A549 (cell line): ENCODE results near the gene TFAP2E. TPM values are rescaled to one million over a fixed set of nuclear protein-coding genes. Genes with fewer than 3 reads are reported as not detected.

Experiments
- ATAC-seq, 2 experiments: fragments of 200-7000 bp in 1 of 2; fragments of >200 bp in 1 of 2; cut with Nextera tagmentation in 1 of 2; cut with Tn5 transposase in 1 of 2; 3 replicates each; pipeline versions ENCODE4 v1.8.0 to v1.9.1; 2018 to 2020; ENCODE audit warnings: mild to moderate bottlenecking in 1 of 2, moderate library complexity in 1 of 2
- CTCF ChIA-PET: fragments of 300-600 bp; sonication (Branson Sonifier 250); formaldehyde crosslinking; extraction: SDS; loops from one replicate; lab custom pipeline; 2021; ENCODE audit warnings: antibody characterized with exemption, inconsistent platforms; lab: Yijun Ruan, JAX
- POLR2A ChIA-PET: fragments of 350-600 bp; formaldehyde crosslinking; extraction: SDS; loops from one replicate; lab custom pipeline; 2021; ENCODE audit warnings: antibody characterized with exemption, inconsistent platforms; lab: Yijun Ruan, JAX
- DNase-seq, 2 experiments: peaks; one replicate each; pipeline versions ENCODE4 v3.0.0 to v3.0.0-alpha.2; 2011 to 2016; ENCODE audit warnings: low read depth in 1 of 2, low spot score in 1 of 2
- FAIRE-seq: peaks from 2 replicates; lab custom pipeline; 2011; peaks lifted over from hg19 to GRCh38; lab: Jason Lieb, UNC
- H3K27ac ChIP-seq, 2 experiments: fragments of >200 bp; sonication (Bioruptor Twin); formaldehyde crosslinking; 3 replicates each; pipeline ENCODE4 v1.5.1; 2016 to 2017
- H3K4me1 ChIP-seq: fragments of >200 bp; sonication (Bioruptor Twin); formaldehyde crosslinking; 3 replicates; pipeline ENCODE4 v1.6.1; 2016
- H3K4me2 ChIP-seq: fragments of >200 bp; sonication (Bioruptor Twin); formaldehyde crosslinking; 3 replicates; pipeline ENCODE4 v1.6.1; 2016
- H3K4me3 ChIP-seq: fragments of >200 bp; sonication (Bioruptor Twin); formaldehyde crosslinking; 3 replicates; pipeline ENCODE4 v1.5.1; 2016
- H3K9me3 ChIP-seq: fragments of >200 bp; sonication (Bioruptor Twin); formaldehyde crosslinking; 3 replicates; pipeline ENCODE4 v1.6.1; 2016
- BHLHE40 ChIP-seq: IDR thresholded peaks from 2 replicates; pipeline ENCODE4 v1.6.1; 2012; ENCODE audit warnings: low read depth, low read length, inconsistent platforms
- CBX2 ChIP-seq: fragments of 200-600 bp; sonication (generic); IDR thresholded peaks from 2 replicates; pipeline ENCODE4 v1.6.1; 2016; ENCODE audit warnings: low read depth, mild to moderate bottlenecking, borderline replicate concordance
- CEBPB ChIP-seq, 2 experiments: fragments of >200 bp in 1 of 2; sonication (Bioruptor Twin) in 1 of 2; formaldehyde crosslinking in 1 of 2; IDR thresholded peaks; 2 replicates each; pipeline ENCODE4 v1.6.1; 2012 to 2016
- CHD2 ChIP-seq: fragments of 150-350 bp; IDR thresholded peaks from 2 replicates; pipeline ENCODE4 v1.6.1; 2014; ENCODE audit warnings: low read length; ENCODE audit not compliant: partially characterized antibody
- EHMT2 ChIP-seq: fragments of 200-600 bp; sonication (generic); IDR thresholded peaks from 2 replicates; pipeline ENCODE4 v1.6.1; 2016; ENCODE audit warnings: antibody characterized with exemption, low read depth, mild to moderate bottlenecking, moderate library complexity
- FOSB ChIP-seq: fragments of 250-450 bp; sonication (Bioruptor Pico); IDR thresholded peaks from 2 replicates; pipeline ENCODE4 v1.5.0; 2020; ENCODE audit warnings: mild to moderate bottlenecking, moderate library complexity
- FOXS1 ChIP-seq: fragments of 250-450 bp; sonication (Bioruptor Pico); IDR thresholded peaks from 2 replicates; pipeline ENCODE4 v1.5.0; 2020; ENCODE audit warnings: mild to moderate bottlenecking, moderate library complexity
- HOXA7 ChIP-seq: fragments of 250-450 bp; sonication (Bioruptor Pico); IDR thresholded peaks from 2 replicates; pipeline ENCODE4 v1.5.0; 2020; ENCODE audit warnings: mild to moderate bottlenecking, moderate library complexity
- JUNB ChIP-seq: fragments of >200 bp; sonication (Bioruptor Twin); formaldehyde crosslinking; IDR thresholded peaks from 2 replicates; pipeline ENCODE4 v1.6.1; 2016
- MAFK ChIP-seq: fragments of 450-650 bp; IDR thresholded peaks from 2 replicates; pipeline ENCODE4 v1.6.1; 2014; ENCODE audit not compliant: partially characterized antibody
- PHF8 ChIP-seq: fragments of 200-600 bp; sonication (generic); IDR thresholded peaks from 2 replicates; pipeline ENCODE4 v1.6.1; 2016; ENCODE audit warnings: low read depth, mild to moderate bottlenecking, antibody characterized with exemption, moderate library complexity, borderline replicate concordance
- POLR2AphosphoS2 ChIP-seq: conservative IDR thresholded peaks from 2 replicates; pipeline ENCODE4 v1.6.1; 2012; ENCODE audit warnings: low read length, improper control_type of control experiment, inconsistent platforms
- RAD21 ChIP-seq, 2 experiments: fragments of >200 bp in 1 of 2; sonication (Bioruptor Twin) in 1 of 2; formaldehyde crosslinking in 1 of 2; IDR thresholded peaks in 1 of 2; conservative IDR thresholded peaks in 1 of 2; 2 replicates in 1 of 2; 3 replicates in 1 of 2; pipeline ENCODE4 v1.6.1; 2012 to 2018; ENCODE audit warnings: inconsistent platforms in 1 of 2
- RFX5 ChIP-seq: fragments of 450-650 bp; IDR thresholded peaks from 2 replicates; pipeline ENCODE4 v1.7.1; 2014; ENCODE audit warnings: antibody characterized with exemption, mild to moderate bottlenecking, moderate library complexity
- SMC3 ChIP-seq: fragments of >200 bp; sonication (Bioruptor Twin); formaldehyde crosslinking; IDR thresholded peaks from 3 replicates; pipeline ENCODE4 v1.6.1; 2018; ENCODE audit warnings: inconsistent platforms
- TFCP2L1 ChIP-seq: fragments of 250-450 bp; sonication (Bioruptor Pico); IDR thresholded peaks from 2 replicates; pipeline ENCODE4 v1.5.0; 2021; ENCODE audit warnings: mild to moderate bottlenecking
- WGBS: methylation state at CpG from one replicate; pipeline ENCODE4 v1.1.6; 2017; ENCODE audit errors: missing lambda C conversion rate; 5-methylcytosine and 5-hydroxymethylcytosine counted together
- polyA plus RNA-seq, 4 experiments: library from polyadenylated mRNA; depleted of rRNA in 3 of 4; stranded (reverse); fragments of >200 nt; fragmentation: RNase III in 1 of 4; extraction: RNeasy Plus Mini Kit Qiagen cat#74134 plus additional on column Dnase treatment in 1 of 4; gene quantifications; 2 replicates in 3 of 4; 3 replicates in 1 of 4; pipeline ENCODE4 v1.2.3, GENCODE V29; 2011 to 2017
- TF ChIP-seq, protein P1 (sequence below): fragments of >200 bp; sonication (Bioruptor Twin); formaldehyde crosslinking; IDR thresholded peaks from 3 replicates; pipeline ENCODE4 v1.6.1; 2016
- TF ChIP-seq, protein P2 (sequence below): fragments of 250-450 bp; sonication (Bioruptor Pico); IDR thresholded peaks from 2 replicates; pipeline ENCODE4 v1.5.0; 2021; ENCODE audit warnings: mild to moderate bottlenecking, moderate library complexity, borderline replicate concordance
- TF ChIP-seq, protein P3 (sequence below): fragments of >200 bp; sonication (Bioruptor Twin); formaldehyde crosslinking; IDR thresholded peaks from 3 replicates; pipeline ENCODE4 v1.5.1; 2016

TFAP2E gene
- polyA plus RNA-seq, 2 of the 4 experiments (the other 2 are of a cell fraction) = 0.16 to 0.31 TPM

DNA sequence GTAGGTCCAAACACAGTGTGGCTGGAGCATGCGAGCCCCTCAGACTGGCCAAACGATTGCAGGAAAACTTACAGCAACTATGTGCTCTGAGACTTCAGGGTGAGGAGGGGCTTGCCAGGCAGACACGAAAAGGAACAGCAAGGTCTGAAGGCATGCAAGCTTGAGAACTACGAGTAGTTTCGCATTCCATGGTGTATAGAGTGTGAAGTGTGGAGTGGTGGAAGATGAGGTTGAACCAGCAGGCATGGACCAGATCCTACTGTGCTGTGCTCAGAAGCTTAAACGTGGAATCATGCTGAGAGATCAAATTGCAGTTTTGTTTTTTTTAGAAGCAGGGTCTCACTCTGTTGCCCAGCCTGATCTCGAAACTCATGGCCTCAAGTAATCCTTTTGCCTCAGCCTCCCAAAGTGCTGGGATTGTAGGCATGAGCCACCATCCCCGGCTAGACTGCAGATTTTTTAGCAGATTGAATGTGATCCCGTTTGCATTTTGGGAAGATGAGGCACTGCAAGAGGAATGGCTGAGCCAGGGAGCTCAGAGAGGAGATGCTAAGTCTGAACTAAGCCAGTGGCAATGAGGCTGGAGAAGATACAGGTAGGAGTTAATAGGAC is 5.1 kb upstream of the TFAP2E start (continued):
- TF ChIP-seq, protein P1, sequence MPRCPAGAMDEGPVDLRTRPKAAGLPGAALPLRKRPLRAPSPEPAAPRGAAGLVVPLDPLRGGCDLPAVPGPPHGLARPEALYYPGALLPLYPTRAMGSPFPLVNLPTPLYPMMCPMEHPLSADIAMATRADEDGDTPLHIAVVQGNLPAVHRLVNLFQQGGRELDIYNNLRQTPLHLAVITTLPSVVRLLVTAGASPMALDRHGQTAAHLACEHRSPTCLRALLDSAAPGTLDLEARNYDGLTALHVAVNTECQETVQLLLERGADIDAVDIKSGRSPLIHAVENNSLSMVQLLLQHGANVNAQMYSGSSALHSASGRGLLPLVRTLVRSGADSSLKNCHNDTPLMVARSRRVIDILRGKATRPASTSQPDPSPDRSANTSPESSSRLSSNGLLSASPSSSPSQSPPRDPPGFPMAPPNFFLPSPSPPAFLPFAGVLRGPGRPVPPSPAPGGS = no peak
- TF ChIP-seq, all 56 proteins: peak for 0

DNA sequence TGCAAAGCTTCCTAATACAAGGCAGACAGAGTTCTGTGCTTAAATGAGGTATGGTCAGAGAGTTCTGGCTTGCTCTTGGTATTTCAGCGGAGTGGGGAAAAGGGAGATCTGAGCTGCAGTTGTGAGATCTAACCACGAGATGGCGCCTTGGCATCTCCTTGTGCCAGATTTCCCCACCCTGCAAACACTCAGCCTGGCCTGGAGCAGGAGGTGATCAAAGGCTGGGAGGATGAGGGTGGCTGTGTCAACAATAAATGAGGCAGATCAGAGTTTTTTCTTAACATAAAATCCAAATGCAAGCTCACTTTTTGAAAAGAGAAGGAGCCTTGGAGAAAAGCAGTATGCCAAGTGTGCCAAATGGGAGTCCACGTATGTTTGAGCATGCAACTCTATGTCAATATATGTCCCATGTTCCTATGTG is 4.1 kb upstream of the TFAP2E start:
- WGBS = 32% methylated on average over 4 of the region's 4 CpGs
- H3K4me1 ChIP-seq = no peaks in the 10 kb centered on the region; the same call in 2 of the 3 replicates
- H3K9me3 ChIP-seq = no peaks in the 10 kb centered on the region
- H3K27ac ChIP-seq = no peak overlapping the region
- TF ChIP-seq CBX2 (no peak), FOXS1 (CRISPR knock-in tag) (no peak), SMC3 (peak; percentile 76), MAFK (no peak), CEBPB (IDR thresholded peaks at IDR 0.05) (no peak), TFCP2L1 (CRISPR knock-in tag) (no peak), RAD21 (conservative IDR thresholded peaks at IDR 0.05 in 1 of 2, IDR thresholded peaks at IDR 0.05 in 1 of 2) (peak; percentile 75 to 81), FOSB (no peak), POLR2AphosphoS2 (no peak), HOXA7 (CRISPR knock-in tag) (no peak), CHD2 (no peak), BHLHE40 (no peak), JUNB (no peak), EHMT2 (no peak), RFX5 (no peak), PHF8 (no peak)
- TF ChIP-seq, protein P2, sequence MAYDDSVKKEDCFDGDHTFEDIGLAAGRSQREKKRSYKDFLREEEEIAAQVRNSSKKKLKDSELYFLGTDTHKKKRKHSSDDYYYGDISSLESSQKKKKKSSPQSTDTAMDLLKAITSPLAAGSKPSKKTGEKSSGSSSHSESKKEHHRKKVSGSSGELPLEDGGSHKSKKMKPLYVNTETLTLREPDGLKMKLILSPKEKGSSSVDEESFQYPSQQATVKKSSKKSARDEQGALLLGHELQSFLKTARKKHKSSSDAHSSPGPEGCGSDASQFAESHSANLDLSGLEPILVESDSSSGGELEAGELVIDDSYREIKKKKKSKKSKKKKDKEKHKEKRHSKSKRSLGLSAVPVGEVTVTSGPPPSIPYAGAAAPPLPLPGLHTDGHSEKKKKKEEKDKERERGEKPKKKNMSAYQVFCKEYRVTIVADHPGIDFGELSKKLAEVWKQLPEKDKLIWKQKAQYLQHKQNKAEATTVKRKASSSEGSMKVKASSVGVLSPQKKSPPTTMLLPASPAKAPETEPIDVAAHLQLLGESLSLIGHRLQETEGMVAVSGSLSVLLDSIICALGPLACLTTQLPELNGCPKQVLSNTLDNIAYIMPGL (CRISPR knock-in tag) = no peak
- TF ChIP-seq, protein P1 = no peak
- TF ChIP-seq, protein P3, sequence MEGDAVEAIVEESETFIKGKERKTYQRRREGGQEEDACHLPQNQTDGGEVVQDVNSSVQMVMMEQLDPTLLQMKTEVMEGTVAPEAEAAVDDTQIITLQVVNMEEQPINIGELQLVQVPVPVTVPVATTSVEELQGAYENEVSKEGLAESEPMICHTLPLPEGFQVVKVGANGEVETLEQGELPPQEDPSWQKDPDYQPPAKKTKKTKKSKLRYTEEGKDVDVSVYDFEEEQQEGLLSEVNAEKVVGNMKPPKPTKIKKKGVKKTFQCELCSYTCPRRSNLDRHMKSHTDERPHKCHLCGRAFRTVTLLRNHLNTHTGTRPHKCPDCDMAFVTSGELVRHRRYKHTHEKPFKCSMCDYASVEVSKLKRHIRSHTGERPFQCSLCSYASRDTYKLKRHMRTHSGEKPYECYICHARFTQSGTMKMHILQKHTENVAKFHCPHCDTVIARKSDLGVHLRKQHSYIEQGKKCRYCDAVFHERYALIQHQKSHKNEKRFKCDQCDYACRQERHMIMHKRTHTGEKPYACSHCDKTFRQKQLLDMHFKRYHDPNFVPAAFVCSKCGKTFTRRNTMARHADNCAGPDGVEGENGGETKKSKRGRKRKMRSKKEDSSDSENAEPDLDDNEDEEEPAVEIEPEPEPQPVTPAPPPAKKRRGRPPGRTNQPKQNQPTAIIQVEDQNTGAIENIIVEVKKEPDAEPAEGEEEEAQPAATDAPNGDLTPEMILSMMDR = peak; percentile 76
- no peak overlapping the region for H3K4me2 ChIP-seq
- POLR2A ChIA-PET = interaction anchor here (0.6 to 1.6 kb wide), 4 partner anchors 11 to 201 kb away, joined by 3 to 5 read pairs (median 3); partner anchors contain the start of genes CLSPN and NCDN
- ATAC-seq (peak; percentile 63 to 75), FAIRE-seq (no peak), DNase-seq (peak; percentile 53 to 72)
- H3K4me3 ChIP-seq = no peak overlapping the region
- CTCF ChIA-PET = interaction anchor here (0.6 to 5.9 kb wide), 35 partner anchors 9 to 477 kb away, joined by 3 to 67 read pairs (median 5); partner anchors contain the start of genes CLSPN, KIAA0319L and NCDN
